NCI-H128 (cell line): ENCODE data around the gene CAMTA1.

Experiments
- DNase-seq: peaks from one replicate; lab custom pipeline; 2025; ENCODE audit not compliant: unreplicated experiment; lab: John Stamatoyannopoulos, UW

CAMTA1 gene

DNA sequence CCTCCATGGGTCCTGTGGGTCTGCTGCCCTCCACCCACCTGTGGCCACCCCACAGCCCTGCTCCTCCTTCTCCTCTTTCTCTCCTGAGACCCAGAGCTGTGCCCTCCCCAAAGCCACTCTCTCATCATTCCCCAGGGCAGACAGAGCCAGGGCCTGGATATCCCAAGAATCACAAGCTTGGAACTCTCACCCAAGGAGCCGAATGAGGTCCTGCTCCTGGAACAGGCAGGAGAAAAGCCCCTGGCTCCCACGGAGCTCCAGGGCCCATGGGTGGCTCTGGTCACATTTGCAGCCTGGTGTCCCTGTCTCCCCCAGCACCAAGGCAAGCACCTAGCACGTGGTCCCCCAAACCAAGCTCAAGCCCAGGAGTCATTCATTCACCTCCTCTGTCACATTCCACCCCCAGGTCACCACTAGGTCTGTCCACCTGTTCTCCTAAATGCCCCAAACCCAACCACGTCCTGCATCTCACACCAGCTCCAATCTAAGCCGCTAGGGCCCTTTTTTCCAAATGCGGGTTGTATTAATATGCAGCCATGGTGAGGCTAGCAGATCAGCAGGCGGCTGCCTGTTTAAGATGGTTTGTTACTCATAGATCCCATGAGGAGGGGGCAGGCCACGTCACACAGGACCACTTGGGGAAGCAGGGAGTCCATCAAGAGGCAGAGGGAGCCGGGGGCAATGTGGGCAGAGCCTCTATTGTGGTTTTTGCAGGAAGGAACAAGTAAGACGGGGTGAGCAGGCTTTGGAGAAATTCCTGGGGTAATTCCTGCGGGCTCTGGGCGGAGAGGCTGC, 770.3 kb downstream of the CAMTA1 start:
- DNase-seq: no peak

DNA sequence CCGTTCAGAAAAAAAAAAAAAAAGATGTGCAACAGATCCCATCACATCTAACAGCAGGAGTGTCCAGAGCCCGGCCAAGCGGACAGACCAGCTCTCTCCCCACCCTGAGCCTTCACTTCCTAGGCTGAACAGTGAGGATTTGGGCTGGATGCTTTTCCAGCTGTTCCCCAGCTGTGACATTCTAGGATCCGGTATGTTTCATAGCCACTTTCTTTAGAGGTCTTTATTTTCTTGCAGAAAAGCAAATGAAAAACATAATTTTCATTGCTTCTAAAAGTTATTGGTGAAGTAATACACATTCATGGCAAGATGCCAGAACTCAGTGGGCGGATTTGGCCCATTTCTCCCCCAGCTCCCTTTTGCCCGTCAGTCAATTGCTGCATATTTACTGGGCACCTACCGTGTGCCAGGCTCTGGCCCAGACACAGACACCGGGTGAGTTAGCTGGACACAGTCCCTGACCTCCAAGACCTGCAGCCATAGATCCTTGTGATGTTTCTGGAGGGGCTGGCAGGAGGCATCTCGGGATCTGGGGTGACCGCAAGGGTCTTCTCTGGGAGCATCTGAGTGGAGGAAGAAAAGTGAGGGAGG, 772.1 kb downstream of the CAMTA1 start:
- no peak for DNase-seq

DNA sequence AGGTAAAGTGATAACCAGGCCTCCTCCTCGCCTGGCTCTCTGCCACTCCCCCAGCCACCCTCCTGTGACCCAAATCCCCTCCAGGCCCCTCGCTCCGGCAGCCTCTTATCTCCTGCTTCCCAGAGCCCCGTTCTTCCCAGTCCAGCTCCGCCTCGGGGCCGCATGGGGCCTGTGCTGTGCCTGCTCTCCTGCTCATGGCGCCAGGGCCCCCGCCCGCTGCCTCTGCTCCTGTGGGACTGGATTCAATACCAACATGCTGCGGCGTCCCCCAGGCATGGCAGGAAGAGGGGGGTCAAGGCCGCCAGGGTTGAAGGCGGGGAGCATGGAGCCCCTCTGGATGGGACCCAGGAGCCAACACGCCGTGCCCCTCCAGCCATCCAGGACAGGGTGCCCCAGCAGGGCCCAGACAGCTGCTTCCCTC, 772.8 kb downstream of the CAMTA1 start:
- DNase-seq: no peak

DNA sequence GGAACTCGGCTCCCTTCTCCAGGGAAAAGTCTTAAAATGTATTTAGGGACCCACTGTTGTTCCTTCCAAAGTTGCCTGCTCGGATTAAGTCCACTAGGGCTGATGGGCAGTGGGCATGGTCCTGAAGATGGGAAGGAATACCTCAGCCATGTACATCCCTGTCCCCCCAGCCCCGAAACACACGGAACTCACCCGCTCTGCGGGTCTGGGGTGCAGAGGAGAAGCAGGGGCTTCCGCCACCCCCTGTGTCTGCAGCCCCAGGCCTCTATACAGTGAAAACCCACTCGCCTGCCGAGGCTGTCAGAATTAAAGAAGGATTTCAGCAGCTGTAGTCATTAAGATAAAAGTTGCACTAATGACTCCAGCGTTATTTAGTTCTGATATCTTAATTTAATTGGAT, 773.2 kb downstream of the CAMTA1 start:
- no peak for DNase-seq

DNA sequence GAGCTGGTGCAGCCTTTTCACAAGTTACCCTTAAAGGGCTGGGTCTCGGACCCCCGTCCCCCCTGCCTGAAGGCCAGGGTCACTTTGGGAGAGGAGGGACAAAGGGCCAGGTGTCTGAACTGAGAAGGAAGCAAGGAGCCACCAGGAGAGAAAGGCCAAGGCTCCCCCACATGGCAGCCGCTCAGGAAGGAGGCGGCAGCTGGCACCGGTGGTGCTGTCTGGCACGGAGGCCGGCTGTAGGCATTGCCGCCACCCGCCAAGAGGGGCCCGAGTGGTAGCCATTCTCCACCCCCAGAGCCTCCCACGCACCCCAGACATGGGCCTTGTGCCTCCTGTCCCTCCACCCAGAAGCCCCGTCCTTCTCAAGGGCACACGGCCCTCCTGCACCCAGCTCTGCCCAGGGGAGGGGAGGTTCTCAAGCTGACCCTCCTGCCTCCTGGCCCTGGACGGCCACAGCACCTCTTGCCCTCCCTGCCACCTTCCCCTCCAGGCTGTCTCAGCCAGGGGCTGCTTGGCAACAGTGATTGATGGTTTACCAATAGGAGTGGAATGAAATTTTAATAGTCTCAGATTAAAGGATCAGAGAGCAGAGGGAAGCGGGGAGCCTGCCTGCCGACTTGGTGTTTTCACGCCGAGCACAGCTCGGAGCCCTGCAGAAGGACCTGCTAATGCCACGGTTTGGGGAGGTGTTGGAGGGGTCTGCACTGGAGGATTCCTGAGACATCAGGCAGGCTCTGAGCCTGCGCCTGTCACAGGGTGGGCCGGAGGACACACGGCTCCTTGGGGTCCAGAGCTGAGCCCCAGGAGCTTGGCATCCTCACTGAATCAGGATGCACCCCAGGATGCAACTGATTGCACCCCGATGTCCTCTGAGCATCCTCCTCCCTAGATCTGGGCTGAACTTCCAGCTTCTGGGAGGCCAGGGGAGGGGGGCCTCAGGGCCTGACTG, 773.9 kb downstream of the CAMTA1 start:
- no peak for DNase-seq

DNA sequence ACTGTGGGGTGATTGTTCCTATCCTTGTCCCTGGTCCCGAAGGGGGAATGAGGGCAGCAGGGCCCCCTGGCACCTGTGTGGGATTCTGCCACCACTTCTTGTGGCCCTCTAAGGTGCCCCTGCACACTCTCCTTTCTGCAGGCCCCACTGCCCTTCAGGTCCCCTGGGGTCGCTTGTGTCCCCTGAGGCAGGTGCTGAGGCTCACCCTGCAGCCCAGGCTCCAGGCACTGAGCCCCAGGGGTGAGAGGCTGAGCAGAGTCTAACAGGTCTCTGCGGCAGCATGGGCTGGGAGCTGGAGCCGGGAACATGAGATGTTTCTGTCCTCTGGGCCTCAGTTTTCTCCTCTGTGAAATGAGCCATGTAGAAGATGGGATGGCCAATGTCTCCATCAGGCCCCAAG, 774.9 kb downstream of the CAMTA1 start:
- DNase-seq: no peak

DNA sequence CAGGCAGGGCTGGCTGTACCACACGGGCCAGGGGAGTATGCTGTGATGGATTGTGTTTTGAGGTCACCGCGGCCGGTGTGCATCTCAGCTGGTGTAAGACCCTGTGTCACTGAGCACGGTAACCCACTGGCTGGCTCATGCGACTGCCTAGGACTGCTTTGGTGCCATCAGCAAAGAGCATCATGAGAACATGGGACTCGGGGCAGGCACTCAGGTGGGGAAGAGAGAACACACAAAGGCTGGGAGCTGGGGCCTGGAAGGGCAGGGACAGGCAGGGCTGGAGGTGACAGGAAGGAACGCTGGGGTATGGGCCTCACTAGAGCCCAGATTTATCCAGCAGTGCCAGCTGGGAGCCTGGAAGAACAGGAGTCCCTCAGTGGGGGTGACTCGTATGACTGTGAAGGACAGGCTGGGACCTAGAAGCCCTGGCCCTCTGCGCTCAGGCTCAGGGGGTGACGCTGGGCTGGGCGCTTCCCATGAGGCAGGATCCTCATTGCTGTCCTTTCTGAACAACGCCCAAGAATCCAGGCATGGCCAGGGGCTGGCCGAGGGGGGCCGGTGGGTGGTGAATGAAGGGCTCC, 775.4 kb downstream of the CAMTA1 start:
- no peak for DNase-seq

DNA sequence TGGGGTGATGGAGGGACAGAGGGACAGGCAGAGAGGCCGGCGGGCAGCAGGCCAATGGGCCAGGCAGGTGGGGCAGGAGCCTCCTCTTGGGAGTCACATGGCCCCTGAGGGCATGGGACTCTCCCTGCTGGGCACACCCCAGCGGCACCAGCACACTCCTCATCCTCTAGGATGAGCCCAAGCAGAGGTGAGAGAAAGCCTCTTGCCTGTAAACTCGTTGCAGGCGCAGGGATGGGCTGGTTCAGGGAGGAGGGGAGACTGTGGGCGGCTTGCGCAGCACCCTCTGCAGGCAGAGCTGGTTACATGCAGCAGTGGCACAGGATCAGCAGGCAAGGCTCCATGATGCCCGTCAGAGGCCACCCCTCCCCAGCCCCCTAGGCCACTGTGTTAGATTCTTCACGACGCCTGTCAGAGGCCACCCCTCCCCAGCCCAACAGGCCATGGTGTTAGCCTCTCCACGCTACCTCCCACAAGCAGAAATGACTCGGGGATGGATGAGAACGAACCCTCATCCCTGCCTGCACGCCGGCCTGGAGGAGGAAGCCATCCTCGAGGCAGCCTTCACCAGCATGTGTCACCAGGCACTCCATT, 776.2 kb downstream of the CAMTA1 start:
- no peak for DNase-seq

DNA sequence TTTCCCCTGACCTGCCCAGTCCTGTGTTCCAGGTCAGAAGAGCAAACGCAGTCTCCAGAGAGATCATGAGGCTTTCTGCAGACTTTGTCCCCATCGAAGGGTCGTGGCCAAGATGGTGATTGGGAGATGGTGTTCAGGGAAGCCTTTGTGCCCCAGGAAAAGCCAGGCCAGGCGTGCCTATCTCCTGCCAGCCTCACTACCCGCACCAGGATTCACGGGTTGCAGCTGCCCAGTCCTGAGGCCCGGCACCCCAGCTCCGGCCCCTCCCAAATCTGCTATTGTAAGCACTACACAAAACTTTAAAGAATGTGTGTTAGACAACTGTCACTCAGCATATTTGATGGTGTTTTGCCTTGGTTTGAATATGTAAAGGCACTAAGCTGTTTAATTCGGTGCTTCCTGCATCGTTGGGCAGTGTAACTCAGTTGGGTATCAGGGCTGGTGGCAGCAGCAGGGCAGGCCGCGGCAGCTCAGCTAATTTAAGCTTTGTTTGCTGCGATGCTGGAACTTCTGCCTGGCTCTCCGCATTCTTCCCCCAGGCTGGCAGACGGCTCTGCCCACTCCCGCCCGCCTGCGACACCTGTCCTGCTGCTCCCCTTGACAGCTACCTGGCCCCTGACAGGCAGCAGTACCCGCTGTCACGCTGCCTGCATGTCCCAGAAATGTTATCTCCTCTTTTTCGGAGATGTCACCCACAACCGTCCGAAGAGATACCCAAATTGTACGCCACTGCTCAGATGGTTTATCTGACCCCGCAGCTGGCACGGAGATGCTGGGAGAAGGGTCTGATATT, 776.9 kb downstream of the CAMTA1 start:
- DNase-seq: no peak

DNA sequence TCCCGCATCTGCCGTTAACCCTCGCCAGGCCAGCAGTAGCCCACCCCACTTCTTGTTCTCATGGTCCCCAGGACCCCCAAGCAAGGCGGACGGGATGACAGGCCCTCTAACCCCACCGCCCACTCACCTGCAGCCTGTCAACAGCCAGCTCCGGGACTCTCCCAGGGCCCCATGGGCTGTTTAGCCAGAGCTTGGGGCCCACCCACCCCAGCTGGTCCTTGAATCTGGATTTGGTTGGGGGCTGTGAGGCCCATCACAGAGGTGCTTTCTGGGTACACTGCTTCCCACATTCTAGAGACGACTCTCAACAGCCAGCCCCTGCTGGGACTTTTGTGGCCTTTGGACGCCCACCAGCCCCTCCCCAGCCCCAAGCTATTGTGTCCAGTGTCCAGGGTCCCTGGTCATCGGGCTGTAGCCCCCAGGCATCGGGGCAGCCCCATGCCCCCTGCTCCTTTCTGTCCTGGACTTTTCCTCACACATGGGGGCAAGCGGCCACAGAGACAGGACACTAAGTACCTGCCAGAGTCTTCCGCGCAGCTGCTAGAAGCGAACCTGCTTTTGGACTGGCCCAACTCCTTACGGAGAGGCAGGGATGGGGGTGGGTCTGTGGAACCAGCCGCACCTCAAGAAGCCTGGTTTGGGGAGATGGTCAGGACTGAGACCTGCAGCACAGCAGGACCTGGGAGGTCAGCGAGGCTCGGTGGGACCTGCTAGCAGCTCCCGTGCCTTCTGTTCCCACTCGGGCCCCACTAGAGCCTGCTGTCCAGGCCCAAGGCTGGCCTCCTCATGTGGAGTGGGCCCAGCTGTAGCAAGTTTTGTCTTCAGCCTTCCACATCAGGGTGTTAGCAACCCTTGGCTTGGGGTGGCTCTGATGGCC, 777.7 kb downstream of the CAMTA1 start:
- DNase-seq: no peak

DNA sequence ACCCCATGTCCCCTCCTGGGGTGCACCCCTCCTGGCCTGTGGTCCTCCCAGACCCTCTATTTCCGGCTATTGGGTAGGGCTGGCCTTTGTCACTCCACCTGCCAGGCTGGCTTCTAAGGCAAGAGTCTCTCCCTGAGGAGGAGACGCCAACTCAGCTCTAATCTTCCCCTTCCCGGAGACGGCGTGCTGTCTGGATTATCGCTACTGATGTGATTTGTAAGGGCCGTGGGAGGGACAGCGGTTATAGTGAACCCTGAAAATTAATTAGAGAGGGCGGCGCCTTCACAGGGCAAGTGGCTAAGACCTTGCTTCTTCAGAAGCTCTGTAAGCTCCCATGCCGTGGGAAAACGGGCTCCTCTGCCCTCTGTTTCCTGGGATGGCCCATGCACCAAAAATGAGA, 778.9 kb downstream of the CAMTA1 start:
- DNase-seq: no peak

DNA sequence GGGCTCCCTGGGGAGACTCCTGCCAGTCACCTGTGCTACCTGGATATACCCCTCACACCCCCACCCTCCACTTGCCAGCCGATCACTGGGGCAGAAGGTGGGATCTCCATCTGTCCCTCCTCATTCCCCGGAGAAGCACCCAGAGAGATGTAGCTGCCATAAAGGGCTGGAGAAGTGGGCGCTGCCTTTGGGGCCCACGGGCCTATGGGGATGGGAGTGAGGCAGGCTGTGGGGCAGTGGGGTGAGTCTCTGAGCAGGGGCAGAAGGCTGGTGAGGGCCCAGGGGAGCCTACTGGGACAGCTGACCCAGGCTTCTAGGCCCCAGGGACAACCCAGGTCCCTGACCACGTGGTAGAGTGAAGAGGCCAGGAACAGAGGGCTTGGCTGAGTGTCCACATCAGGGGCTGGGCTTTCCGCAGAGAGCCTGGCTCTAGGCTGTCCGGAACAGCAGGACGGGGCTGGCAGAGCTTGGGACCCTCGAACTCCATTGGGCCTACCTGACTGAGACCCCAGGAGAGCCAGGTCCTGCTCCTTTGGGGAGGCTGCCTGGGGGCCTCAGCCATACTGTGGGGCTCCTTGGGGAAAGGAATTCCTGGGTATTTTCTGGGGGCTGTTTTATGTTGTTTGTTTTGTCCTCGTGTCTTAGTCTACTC, 780.0 kb downstream of the CAMTA1 start:
- no peak for DNase-seq

DNA sequence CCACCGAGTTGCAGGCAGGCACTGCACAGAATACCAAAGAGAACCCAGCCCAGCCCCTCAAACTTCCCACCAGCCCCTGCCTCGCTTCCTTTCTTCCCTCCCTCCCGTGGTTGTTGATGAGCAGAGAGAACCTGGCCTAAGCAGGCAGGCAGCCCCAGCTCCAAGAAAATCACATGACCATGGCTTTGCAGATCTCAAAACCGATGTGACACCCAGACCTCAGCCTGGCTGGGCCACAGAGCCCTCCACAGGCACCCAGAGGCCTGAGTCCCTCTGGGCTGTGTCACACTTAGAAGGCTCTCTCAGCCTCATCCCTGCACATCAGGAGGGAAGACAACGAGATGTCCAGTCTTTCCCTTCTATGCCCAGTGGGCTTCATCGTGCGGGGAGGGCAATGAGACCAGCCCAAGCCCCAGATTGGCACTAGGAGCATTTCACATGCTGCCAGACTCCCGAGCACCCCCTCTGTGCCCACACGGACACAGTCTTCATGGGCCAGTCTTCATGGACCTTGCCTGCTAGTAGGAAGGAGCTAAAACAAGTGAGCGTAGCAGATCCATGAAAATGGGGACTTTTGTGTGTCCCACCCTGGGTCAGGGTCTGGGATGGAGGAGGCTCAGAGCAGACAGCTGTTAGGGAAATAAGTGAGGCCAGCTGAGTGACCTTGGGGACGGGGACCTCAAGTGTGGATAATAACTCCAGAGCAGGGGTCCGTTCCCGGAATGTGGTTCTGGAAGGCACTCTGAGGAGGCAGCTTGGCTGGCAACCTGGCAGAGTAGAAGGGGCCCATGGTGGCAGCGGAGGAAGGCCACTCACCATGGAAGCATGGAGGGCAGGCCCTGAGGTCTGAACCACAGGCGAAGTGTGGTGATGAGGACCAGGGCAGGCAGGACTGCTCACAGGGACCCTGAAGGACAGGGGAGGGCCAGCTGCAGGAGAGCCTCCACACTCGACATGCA, 781.4 kb downstream of the CAMTA1 start:
- DNase-seq: no peak

DNA sequence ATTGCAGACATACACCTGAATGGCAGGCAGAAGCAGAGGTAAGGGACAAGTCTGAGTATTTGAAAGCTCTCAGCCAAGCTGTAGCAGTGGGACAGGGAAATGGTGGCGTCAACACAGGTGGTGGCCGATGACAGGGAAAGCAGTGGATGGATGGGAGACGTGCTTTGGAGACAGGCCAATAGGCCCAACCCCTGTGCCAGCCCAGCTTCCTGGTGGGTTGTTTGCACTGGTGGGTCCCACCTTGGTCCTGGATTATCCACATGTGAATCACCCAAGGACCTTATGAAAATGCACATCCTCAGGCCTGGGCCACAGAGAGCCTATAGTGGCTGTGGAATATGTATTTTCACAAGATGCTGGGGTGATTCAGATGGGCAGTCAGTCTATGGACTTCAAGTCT, 782.1 kb downstream of the CAMTA1 start:
- no peak for DNase-seq

DNA sequence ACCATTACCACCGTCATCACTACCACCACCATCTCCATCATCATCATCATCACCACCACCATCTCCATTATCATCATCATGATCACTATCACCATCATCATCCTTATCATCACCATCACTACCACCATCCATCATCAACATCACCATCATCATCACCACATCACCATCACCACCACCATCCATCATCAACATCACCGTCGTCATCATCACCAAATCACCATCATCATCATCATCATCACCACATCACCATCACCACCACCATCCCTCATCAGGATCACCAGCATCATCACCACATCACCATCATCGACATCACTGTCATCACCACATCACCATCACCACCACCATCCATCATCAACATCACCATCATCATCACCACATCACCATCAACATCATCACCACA, 782.8 kb downstream of the CAMTA1 start:
- no peak for DNase-seq

DNA sequence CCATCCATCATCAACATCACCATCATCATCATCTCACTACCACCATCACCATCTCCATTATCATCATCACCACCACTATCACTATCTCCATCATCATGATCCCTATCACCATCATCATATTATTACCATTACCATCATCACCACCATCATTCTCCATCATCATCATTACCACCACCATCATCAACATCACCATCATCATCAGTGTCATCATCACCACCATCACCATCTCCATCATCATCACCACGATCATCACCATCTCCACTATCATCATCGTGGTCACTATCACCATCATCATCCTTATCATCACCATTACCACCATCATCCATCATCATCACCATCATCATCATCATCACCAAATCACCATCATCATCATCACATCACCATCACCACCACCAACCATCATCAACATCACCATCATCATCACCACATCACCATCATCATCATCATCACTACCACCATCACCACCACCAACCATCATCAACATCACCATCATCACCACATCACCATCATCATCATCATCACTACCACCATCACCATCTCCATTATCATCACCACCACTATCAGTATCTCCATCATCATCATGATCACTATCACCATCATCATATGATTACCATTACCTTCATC, 783.8 kb downstream of the CAMTA1 start:
- DNase-seq: no peak

DNA sequence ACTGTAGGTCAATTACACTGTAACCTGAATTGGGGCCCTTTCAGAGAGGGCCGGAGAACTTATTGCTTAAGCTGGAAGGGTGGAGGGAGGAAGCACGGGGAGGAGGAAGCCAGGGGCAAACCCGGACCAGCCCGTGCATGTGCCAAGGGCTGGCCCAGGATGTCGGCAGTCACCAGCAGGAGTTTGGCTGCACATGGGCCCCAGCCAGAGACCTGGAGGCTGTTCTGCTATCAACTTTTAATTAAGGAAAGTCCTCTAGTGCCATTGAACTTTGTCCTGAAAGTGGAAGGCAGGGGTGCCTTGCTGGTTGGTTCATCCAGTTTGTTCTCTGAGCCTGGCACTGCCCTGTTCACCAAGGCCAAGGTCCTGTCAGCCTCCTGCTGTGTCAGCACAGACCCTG, 785.1 kb downstream of the CAMTA1 start:
- DNase-seq: no peak
